Measurements from ENCODE around the gene CENPA.
"Not testable (repeated sequence)": the region's sequence is repeated elsewhere in the genome, so short reads cannot be mapped to it uniquely, and the experiment has no call there.

Gene CENPA

GRCh38 chr2:26760991-26761390 lies 24.9 kb upstream of the CENPA start:
- not testable (repeated sequence) for DNase-seq (ENCODE audit: low read depth, low spot score)

- DNase-seq (ENCODE audit: low read depth, low spot score): no peak
Measured at GRCh38 chr2:26763019-26763418, 22.8 kb upstream of the CENPA start.

GRCh38 chr2:26764078-26764887 lies 21.6 kb upstream of the CENPA start, which contains the start of gene SLC35F6:
Gene SLC35F6, plus strand, starts transcription at chr2:26764284. Its CDS starts 66 bp downstream, at chr2:26764350.
- peak; percentile 93 for DNase-seq (ENCODE audit: low read depth, low spot score)

- no peak for DNase-seq (ENCODE audit: low read depth, low spot score)
Measured at GRCh38 chr2:26764906-26765305, 20.9 kb upstream of the CENPA start.

- DNase-seq (ENCODE audit: low read depth, low spot score): no peak
Measured at GRCh38 chr2:26765475-26766200, 20.2 kb upstream of the CENPA start.

- DNase-seq (ENCODE audit: low read depth, low spot score): peak; percentile 31
Measured at GRCh38 chr2:26767129-26767528, 18.7 kb upstream of the CENPA start.

- no peak for DNase-seq (ENCODE audit: low read depth, low spot score)
Measured at GRCh38 chr2:26767894-26768487, 17.9 kb upstream of the CENPA start.

- no peak for DNase-seq (ENCODE audit: low read depth, low spot score)
Measured at GRCh38 chr2:26768759-26769088, 17.1 kb upstream of the CENPA start.

- no peak for DNase-seq (ENCODE audit: low read depth, low spot score)
Measured at GRCh38 chr2:26769089-26769761, 16.6 kb upstream of the CENPA start.

- DNase-seq (ENCODE audit: low read depth, low spot score): peak; percentile 68
Measured at GRCh38 chr2:26770986-26771586, 14.8 kb upstream of the CENPA start.

- no peak for DNase-seq (ENCODE audit: low read depth, low spot score)
Measured at GRCh38 chr2:26772064-26773001, 13.5 kb upstream of the CENPA start.

GRCh38 chr2:26776195-26776800 lies 9.6 kb upstream of the CENPA start:
- no peak for DNase-seq (ENCODE audit: low read depth, low spot score)

GRCh38 chr2:26778098-26778497 lies 7.8 kb upstream of the CENPA start:
- no peak for DNase-seq (ENCODE audit: low read depth, low spot score)

- DNase-seq (ENCODE audit: low read depth, low spot score): no peak
Measured at GRCh38 chr2:26778507-26778906, 7.3 kb upstream of the CENPA start.

- DNase-seq (ENCODE audit: low read depth, low spot score): no peak
Measured at GRCh38 chr2:26780203-26780760, 5.6 kb upstream of the CENPA start.

- DNase-seq (ENCODE audit: low read depth, low spot score): no peak
Measured at GRCh38 chr2:26782876-26783704, 2.8 kb upstream of the CENPA start.

GRCh38 chr2:26784570-26785234 lies 1.2 kb upstream of the CENPA start:
- DNase-seq (ENCODE audit: low read depth, low spot score): no peak
